ENCODE results near the gene MAGI2.

DNA sequence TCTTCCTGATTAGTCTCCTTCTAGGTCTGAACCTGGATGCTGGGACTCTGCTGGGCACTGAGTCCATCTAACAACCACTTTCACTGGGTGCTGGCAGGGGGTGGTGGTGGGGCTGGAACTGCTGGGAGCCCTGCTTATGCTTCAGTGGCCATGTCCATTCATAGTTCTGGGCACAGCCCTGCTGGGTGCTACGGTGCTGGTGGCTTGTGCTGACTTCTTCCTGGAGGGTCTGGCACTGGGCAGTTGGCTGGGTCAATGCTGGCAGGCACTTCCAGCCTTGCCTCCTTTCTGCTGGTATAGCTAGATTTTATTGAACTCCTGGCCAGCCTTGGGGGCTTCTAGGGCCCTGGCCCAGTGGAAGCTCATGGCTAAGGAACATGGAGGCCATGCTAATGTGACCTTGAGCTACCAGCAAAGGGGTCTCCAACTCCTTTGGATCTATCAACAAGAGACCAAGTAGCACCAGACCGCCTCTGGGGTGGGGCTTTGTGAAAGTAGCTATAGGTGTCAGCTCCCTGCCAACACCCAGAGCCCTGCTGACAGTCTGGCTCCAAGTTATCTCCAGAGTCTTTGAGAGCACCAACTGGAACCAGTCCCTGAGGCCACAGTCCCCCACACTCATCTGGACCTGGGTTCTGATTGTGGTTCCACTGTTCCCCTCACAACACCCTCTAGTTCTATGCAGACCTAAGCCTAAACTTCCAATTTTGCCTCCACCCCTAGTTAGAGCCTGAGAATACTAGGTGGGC, 99.6 kb downstream of the MAGI2 start:
- no peak for TF ChIP-seq SP1 (IDR thresholded peaks at IDR 0.05)
- no peak for TF ChIP-seq GABPA (IDR thresholded peaks at IDR 0.05 in 1 of 2, conservative IDR thresholded peaks at IDR 0.05 in 1 of 2)

Data from liver (tissue), 2 donors.